Measurements from ENCODE around the gene CHID1. TPM values are rescaled to one million over a fixed set of nuclear protein-coding genes. Genes with fewer than 3 reads are reported as not detected.

CHID1 gene
- total RNA-seq, 2 donors from 2014 or later, result 46.4 to 113 TPM

- intact Hi-C loops (cut with DNase I), result no loop called here
Measured at GRCh38 chr11:830295-831117, 80.1 kb downstream of the CHID1 start.

DNA sequence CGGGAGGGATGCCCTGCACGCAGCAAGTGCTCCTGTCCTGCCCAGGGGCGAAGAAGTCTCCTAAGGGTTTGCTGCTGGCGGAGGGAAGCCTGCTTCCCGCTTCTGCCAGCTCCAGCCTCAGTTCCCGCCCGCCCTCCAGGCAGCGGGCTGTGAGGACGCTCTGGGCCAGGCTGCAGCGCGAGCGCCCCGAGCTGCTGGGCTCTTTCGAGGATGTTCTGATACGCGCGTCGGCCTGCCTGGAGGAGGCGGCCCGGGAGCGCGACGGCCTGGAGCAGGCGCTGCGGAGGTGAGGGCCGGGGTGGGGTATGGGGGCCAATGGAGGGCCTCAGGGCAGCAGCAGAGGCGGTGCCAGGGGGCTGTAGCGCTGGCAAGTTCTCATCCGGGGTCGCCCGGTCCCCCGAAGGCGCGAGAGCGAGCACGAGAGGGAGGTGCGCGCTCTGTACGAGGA lies 80.7 kb downstream of the CHID1 start:
- no peak for DNase-seq
- Histone ChIP-seq H3K36me3 (no peaks in the 10 kb centered on the region), H3K27ac (no peak overlapping the region), H3K27me3 (peaks cover 18% of the 10 kb centered on the region), H3K4me3 (peak overlapping the region; percentile 8), H3K9ac (ENCODE audit: low read depth in 2 of 2, low read length in 2 of 2) (peak overlapping the region; percentile 39 to 90), H3K9me3 (no peaks in the 10 kb centered on the region), H3K4me1 (peaks cover 39% of the 10 kb centered on the region)
- TF ChIP-seq, protein P1, sequence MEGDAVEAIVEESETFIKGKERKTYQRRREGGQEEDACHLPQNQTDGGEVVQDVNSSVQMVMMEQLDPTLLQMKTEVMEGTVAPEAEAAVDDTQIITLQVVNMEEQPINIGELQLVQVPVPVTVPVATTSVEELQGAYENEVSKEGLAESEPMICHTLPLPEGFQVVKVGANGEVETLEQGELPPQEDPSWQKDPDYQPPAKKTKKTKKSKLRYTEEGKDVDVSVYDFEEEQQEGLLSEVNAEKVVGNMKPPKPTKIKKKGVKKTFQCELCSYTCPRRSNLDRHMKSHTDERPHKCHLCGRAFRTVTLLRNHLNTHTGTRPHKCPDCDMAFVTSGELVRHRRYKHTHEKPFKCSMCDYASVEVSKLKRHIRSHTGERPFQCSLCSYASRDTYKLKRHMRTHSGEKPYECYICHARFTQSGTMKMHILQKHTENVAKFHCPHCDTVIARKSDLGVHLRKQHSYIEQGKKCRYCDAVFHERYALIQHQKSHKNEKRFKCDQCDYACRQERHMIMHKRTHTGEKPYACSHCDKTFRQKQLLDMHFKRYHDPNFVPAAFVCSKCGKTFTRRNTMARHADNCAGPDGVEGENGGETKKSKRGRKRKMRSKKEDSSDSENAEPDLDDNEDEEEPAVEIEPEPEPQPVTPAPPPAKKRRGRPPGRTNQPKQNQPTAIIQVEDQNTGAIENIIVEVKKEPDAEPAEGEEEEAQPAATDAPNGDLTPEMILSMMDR (IDR thresholded peaks at IDR 0.05), result no peak
- intact Hi-C loops (cut with DNase I), result no loop called here

More at GRCh38 chr11:830295-831117, 80.1 kb downstream of the CHID1 start:
- TF ChIP-seq, protein P1 (IDR thresholded peaks at IDR 0.05), result no peak
- Histone ChIP-seq H3K9ac (ENCODE audit: low read depth in 2 of 2, low read length in 2 of 2) (peak overlapping the region; percentile 39 to 90), H3K27me3 (peaks cover 18% of the 10 kb centered on the region), H3K4me3 (peak overlapping the region; percentile 8), H3K4me1 (peaks cover 35% of the 10 kb centered on the region), H3K9me3 (no peaks in the 10 kb centered on the region), H3K27ac (no peak overlapping the region), H3K36me3 (no peaks in the 10 kb centered on the region)
- peak; percentile 90 for DNase-seq

DNA sequence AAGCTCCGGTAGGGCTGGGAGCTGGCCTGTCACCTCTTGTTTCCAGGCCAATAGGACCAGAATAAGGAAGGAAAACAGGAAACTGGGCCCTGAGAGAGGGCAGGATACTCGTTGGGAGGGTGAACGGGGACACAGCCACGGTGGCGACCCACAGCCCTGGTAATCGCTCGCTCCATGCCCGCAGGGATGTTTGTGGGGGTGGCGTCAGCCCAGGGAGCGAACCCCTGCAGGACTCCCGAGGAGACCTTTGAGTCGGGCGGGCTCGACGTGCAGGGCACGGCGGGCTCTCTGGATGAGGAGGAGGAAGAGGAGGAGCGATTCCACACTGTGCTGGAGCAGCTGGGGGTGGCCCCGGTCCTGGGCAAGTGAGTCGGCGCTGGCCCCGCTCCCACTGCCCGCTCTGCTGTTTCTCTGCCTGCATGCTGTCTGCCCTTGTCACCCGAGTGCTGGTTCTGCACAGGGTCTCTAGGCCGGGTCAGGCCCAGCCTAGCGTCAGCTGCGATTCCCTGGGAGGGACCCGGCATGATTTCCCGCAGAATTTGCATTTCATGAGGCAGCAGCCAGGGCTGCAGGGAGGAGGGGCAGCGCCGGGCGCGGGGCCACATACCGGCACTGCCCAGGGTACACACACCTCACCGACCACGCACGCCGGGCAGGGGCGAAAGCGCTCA lies 81.3 kb downstream of the CHID1 start:
- H3K9me3 ChIP-seq, result no peaks in the 10 kb centered on the region
- peaks cover 40% of the 10 kb centered on the region for H3K4me1 ChIP-seq
- TF ChIP-seq, protein P1 (IDR thresholded peaks at IDR 0.05), result no peak
- H3K36me3 ChIP-seq, result peaks cover 5% of the 10 kb centered on the region
- peaks cover 18% of the 10 kb centered on the region for H3K27me3 ChIP-seq
- intact Hi-C loops (cut with DNase I), result no loop called here
- peak overlapping the region; percentile 8 for H3K4me3 ChIP-seq
- peak overlapping the region; percentile 93 for H3K27ac ChIP-seq
- DNase-seq, result peak; percentile 58
- H3K9ac ChIP-seq (ENCODE audit: low read depth in 2 of 2, low read length in 2 of 2), result peak overlapping the region; percentile 55 to 90

- peaks cover 39% of the 10 kb centered on the region for H3K4me1 ChIP-seq
- H3K36me3 ChIP-seq, result peaks cover 7% of the 10 kb centered on the region
- peaks cover 18% of the 10 kb centered on the region for H3K27me3 ChIP-seq
- peak overlapping the region; percentile 55 to 90 for H3K9ac ChIP-seq (ENCODE audit: low read depth in 2 of 2, low read length in 2 of 2)
- no peak for DNase-seq
- H3K27ac ChIP-seq, result peak overlapping the region; percentile 93
- TF ChIP-seq, protein P1 (IDR thresholded peaks at IDR 0.05), result no peak
- H3K4me3 ChIP-seq, result no peak overlapping the region
- no peaks in the 10 kb centered on the region for H3K9me3 ChIP-seq
- intact Hi-C loops (cut with DNase I), result no loop called here
Measured at GRCh38 chr11:828506-829175, 82.0 kb downstream of the CHID1 start.

DNA sequence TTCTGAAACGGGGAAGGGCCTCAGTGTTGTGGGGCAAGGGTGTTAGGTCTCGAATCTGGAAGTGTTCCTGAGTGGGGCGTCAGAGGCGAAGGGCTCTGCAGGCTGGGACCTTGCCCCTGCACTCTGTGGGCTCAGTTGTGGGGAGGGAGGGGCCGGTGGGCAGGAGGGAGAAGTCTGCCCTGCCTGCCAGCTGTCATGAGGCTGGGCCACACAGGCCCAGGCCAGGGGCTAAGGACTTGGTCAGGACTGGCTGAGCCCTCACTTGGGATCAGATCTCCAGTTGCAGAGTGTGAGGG lies 82.8 kb downstream of the CHID1 start, which contains the start of gene CRACR2B:
TSS of gene CRACR2B (plus strand) at position 23 of the 296 bp plus-strand sequence. CDS start 689 bp downstream, outside the sequence.
- no peaks in the 10 kb centered on the region for H3K9me3 ChIP-seq
- DNase-seq, result peak; percentile 77
- peak within 1 kb of the TSS; percentile 41 for H3K4me3 ChIP-seq
- H3K27me3 ChIP-seq, result peaks cover 18% of the 10 kb centered on the region
- H3K4me1 ChIP-seq, result peaks cover 39% of the 10 kb centered on the region
- peak within 1 kb of the TSS; percentile 93 for H3K27ac ChIP-seq
- TF ChIP-seq, protein P1 (IDR thresholded peaks at IDR 0.05), result no peak
- H3K9ac ChIP-seq (ENCODE audit: low read depth in 2 of 2, low read length in 2 of 2), result peak within 1 kb of the TSS; percentile 84 to 90
- intact Hi-C loops (cut with DNase I), result no loop called here
- peaks cover 7% of the 10 kb centered on the region for H3K36me3 ChIP-seq

Measured in colonic mucosa (tissue), 4 donors.